Hepatocyte (in vitro differentiated cells): Measurements from ENCODE around the gene HIRA.

Experiments used
- CTCF ChIP-seq: fragments of 200-600 bp; sonication (generic); IDR thresholded peaks from 2 replicates; pipeline ENCODE4 v1.5.1; 2016; ENCODE audit warnings: antibody characterized with exemption, mild to moderate bottlenecking; ENCODE audit not compliant: poor library complexity
- EZH2 ChIP-seq: fragments of 200-600 bp; sonication (generic); IDR thresholded peaks from 2 replicates; pipeline ENCODE4 v1.6.1; 2016; ENCODE audit warnings: antibody characterized with exemption, mild to moderate bottlenecking, borderline replicate concordance
- EZH2phosphoT487 ChIP-seq: fragments of 200-600 bp; sonication (generic); IDR thresholded peaks from one replicate; pipeline ENCODE4 v1.6.1; 2018; ENCODE audit warnings: antibody characterized with exemption, mild to moderate bottlenecking, low read depth, moderate library complexity; ENCODE audit not compliant: unreplicated experiment, severe bottlenecking

DNA sequence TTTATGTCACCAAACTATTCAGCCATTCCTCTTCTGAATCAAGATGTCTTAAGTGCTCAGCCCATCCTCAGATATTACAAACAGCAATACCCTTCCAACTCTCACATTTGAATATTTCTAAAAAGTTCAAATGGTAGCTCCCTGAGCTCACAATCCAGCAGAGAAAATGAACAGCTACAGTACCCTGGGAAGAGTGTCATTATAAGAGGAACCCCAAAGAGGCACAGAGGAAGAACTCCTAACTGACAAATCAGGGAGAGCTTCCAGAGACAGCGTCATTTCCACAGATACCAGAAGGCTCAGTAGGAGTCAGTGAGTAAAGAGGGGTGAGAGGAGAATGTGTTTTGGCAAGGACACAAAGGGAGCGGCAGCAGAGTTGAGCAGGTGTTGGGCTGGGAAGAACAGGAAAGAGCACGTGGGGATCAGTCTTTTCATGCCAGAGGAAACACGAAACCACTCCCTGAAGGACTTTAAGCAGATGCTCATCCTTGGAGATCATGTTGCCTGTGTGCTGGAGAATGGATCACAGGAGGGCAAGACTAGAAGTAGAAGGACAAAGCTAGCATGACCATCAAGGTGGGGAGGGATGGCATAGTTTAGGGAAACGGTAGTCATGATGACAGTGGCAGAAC lies 144.3 kb downstream of the HIRA start:
- no peak for TF ChIP-seq CTCF
- no peak for TF ChIP-seq EZH2phosphoT487
- no peak for TF ChIP-seq EZH2
